ENCODE measurements around the gene CCDC12. TPM values are rescaled to one million over a fixed set of nuclear protein-coding genes. Genes with fewer than 3 reads are reported as not detected.

The CCDC12 gene
- total RNA-seq, 1 experiment from 2014 or later, result 46.5 TPM

DNA sequence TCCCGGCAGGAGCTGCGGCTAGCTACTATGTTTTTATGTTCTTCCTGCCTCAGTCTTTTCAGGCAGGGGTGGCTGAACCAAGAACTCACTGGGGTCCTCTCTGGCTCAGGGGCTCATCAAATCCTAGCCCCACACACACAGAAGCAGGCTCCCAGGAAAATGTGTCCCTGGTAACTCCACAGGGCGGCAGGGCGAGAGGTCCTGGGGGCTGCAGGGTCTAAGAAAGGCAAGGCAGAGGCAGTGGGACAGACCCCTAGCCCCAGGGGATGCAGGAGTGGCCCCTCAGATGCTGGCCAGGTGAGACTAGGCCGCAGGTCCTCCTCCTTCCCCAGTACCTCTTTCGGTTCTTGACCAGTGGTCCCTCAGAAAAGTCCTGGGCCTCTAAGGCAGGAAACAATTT, 50.1 kb downstream of the CCDC12 start:
- ATAC-seq, result no peak
- Histone ChIP-seq H3K27ac (ENCODE audit: low read depth, low read length) (no peak overlapping the region), H3K36me3 (ENCODE audit: control insufficient read depth in 1 of 2, insufficient read depth in 2 of 2, low read length in 2 of 2) (peaks cover 19 to 35% of the 10 kb centered on the region in 2 experiments), H3K4me3 (replicated peaks in 1 of 2; ENCODE audit: low read depth in 1 of 2, low read length in 2 of 2) (no peak overlapping the region), H3K4me2 (ENCODE audit: low read length) (no peak overlapping the region), H3K9me2 (ENCODE audit: insufficient read depth) (no peaks in the 10 kb centered on the region), H3K4me1 (ENCODE audit: control insufficient read depth in 1 of 2, insufficient read depth in 2 of 2, low read length in 2 of 2) (peaks cover 10 to 15% of the 10 kb centered on the region in 2 experiments), H3K9me3 (ENCODE audit: control insufficient read depth in 1 of 2, insufficient read depth in 1 of 2, low read depth in 1 of 2, low read length in 2 of 2) (no peaks in the 10 kb centered on the region), H4K20me1 (ENCODE audit: insufficient read depth) (no peaks in the 10 kb centered on the region), H2AFZ (ENCODE audit: low read depth, low read length, poor library complexity, severe bottlenecking) (no peak overlapping the region), H3K9ac (ENCODE audit: low read length) (no peak overlapping the region), H3K27me3 (ENCODE audit: insufficient read depth, low read length) (no peaks in the 10 kb centered on the region), H3K79me2 (ENCODE audit: insufficient read depth, low read length) (peaks cover 63% of the 10 kb centered on the region)
- TF ChIP-seq JUND (IDR thresholded peaks at IDR 0.05), result no peak
- TF ChIP-seq, protein P1, sequence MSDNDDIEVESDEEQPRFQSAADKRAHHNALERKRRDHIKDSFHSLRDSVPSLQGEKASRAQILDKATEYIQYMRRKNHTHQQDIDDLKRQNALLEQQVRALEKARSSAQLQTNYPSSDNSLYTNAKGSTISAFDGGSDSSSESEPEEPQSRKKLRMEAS (IDR thresholded peaks at IDR 0.05), result no peak
- TF ChIP-seq, protein P2, sequence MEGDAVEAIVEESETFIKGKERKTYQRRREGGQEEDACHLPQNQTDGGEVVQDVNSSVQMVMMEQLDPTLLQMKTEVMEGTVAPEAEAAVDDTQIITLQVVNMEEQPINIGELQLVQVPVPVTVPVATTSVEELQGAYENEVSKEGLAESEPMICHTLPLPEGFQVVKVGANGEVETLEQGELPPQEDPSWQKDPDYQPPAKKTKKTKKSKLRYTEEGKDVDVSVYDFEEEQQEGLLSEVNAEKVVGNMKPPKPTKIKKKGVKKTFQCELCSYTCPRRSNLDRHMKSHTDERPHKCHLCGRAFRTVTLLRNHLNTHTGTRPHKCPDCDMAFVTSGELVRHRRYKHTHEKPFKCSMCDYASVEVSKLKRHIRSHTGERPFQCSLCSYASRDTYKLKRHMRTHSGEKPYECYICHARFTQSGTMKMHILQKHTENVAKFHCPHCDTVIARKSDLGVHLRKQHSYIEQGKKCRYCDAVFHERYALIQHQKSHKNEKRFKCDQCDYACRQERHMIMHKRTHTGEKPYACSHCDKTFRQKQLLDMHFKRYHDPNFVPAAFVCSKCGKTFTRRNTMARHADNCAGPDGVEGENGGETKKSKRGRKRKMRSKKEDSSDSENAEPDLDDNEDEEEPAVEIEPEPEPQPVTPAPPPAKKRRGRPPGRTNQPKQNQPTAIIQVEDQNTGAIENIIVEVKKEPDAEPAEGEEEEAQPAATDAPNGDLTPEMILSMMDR (IDR thresholded peaks at IDR 0.05 in 2 of 3, conservative IDR thresholded peaks at IDR 0.05 in 1 of 3; ENCODE audit: borderline replicate concordance in 1 of 3, insufficient read depth in 1 of 3, low read depth in 2 of 3, low read length in 2 of 3), result no peak
- TF ChIP-seq, protein P3, sequence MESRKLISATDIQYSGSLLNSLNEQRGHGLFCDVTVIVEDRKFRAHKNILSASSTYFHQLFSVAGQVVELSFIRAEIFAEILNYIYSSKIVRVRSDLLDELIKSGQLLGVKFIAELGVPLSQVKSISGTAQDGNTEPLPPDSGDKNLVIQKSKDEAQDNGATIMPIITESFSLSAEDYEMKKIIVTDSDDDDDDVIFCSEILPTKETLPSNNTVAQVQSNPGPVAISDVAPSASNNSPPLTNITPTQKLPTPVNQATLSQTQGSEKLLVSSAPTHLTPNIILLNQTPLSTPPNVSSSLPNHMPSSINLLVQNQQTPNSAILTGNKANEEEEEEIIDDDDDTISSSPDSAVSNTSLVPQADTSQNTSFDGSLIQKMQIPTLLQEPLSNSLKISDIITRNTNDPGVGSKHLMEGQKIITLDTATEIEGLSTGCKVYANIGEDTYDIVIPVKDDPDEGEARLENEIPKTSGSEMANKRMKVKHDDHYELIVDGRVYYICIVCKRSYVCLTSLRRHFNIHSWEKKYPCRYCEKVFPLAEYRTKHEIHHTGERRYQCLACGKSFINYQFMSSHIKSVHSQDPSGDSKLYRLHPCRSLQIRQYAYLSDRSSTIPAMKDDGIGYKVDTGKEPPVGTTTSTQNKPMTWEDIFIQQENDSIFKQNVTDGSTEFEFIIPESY (IDR thresholded peaks at IDR 0.05; ENCODE audit: extremely low read depth, insufficient replicate concordance, low read length), result no peak
- no peak for TF ChIP-seq YY1 (IDR thresholded peaks at IDR 0.05; ENCODE audit: extremely low read depth, insufficient replicate concordance, low read depth, low read length)
- no peak for TF ChIP-seq EZH2phosphoT487 (IDR thresholded peaks at IDR 0.05; ENCODE audit: borderline replicate concordance)
- TF ChIP-seq POLR2AphosphoS5 (IDR thresholded peaks at IDR 0.05; ENCODE audit: low read depth, low read length), result no peak
- no peak for TF ChIP-seq TCF7L2 (IDR thresholded peaks at IDR 0.05; ENCODE audit: borderline replicate concordance, extremely low read depth, insufficient read depth, insufficient read length)
- no peak for TF ChIP-seq EZH2 (IDR thresholded peaks at IDR 0.05)
- TF ChIP-seq SIN3A (IDR thresholded peaks at IDR 0.05; ENCODE audit: low read depth), result no peak
- no peak for TF ChIP-seq ELF1 (IDR thresholded peaks at IDR 0.05; ENCODE audit: borderline replicate concordance, low read depth)
- TF ChIP-seq ZNF274 (IDR thresholded peaks at IDR 0.05; ENCODE audit: low read depth, low read length), result no peak
- no peak for TF ChIP-seq SRF (IDR thresholded peaks at IDR 0.05; ENCODE audit: low read depth)
- intact Hi-C loops (cut with micrococcal nuclease), result no loop called here
- CTCF ChIA-PET, result no interaction called here
- BruUV-seq (replicated peaks), result no TSS peak
- RAD21 ChIA-PET (ENCODE audit: low non-redundant PET in 1 of 2, low total read pairs in 2 of 2, uncharacterized antibody in 2 of 2, unreplicated experiment in 2 of 2), result no interaction called here
- POLR2A ChIA-PET, result no interaction called here
- DNase-seq (ENCODE audit: low read depth, low spot score), result no peak
